Measurements from ENCODE around the gene PRG2.
"Not testable (repeated sequence)": the region's sequence is repeated elsewhere in the genome, so short reads cannot be mapped to it uniquely, and the experiment has no call there.

The PRG2 gene

DNA sequence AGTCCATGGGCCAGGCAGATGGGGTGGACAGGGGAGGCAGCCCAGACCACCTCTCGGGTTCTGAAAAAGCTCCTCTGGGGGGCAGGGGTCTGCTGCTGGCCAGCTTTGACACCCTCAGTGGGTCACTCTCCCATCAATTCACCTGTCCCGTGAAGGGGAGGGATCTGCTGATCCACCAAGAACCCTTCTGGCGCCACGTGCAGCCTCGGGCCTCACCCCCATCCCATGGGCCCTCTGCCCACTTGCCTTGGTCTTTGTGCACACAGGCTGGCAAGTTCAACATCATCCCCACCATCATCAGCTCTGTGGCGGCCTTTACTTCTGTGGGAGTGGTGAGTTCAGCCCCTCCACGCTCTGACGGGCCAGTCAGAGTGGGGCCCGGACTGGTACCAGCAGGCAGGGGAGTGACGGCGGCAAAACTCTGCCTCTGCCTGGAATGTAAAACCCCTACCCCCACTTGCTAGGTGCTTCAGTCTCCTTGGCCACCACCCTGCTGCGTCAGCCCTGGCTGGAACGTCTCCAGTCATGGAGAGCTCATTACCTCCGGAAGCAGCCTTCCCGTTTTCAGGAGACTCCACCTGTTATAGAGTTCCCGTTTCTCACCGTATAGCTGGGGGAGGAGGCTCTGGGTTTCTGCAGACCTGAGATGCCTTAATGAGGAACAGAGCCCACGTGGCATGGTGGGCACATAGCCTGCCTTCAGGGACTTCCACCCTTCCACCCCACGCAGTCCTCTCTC lies 22.2 kb downstream of the PRG2 start:
- no peak for DNase-seq (ENCODE audit: low read depth)
- no peak for TF ChIP-seq MYC (IDR thresholded peaks at IDR 0.05; ENCODE audit: low read depth, low read length)
- TF ChIP-seq, protein P1, sequence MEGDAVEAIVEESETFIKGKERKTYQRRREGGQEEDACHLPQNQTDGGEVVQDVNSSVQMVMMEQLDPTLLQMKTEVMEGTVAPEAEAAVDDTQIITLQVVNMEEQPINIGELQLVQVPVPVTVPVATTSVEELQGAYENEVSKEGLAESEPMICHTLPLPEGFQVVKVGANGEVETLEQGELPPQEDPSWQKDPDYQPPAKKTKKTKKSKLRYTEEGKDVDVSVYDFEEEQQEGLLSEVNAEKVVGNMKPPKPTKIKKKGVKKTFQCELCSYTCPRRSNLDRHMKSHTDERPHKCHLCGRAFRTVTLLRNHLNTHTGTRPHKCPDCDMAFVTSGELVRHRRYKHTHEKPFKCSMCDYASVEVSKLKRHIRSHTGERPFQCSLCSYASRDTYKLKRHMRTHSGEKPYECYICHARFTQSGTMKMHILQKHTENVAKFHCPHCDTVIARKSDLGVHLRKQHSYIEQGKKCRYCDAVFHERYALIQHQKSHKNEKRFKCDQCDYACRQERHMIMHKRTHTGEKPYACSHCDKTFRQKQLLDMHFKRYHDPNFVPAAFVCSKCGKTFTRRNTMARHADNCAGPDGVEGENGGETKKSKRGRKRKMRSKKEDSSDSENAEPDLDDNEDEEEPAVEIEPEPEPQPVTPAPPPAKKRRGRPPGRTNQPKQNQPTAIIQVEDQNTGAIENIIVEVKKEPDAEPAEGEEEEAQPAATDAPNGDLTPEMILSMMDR (IDR thresholded peaks at IDR 0.05; ENCODE audit: low read depth, low read length) = no peak
- TF ChIP-seq, protein P2, sequence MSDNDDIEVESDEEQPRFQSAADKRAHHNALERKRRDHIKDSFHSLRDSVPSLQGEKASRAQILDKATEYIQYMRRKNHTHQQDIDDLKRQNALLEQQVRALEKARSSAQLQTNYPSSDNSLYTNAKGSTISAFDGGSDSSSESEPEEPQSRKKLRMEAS (IDR thresholded peaks at IDR 0.05; ENCODE audit: low read depth, low read length) = no peak
- TF ChIP-seq POLR2A (IDR thresholded peaks at IDR 0.05; ENCODE audit: extremely low read depth, insufficient read length) = no peak
- H3K4me3 ChIP-seq (ENCODE audit: low read depth, low read length) = no peak overlapping the region

GRCh38 chr11:57364851-57365660 lies 25.4 kb downstream of the PRG2 start:
- no peak overlapping the region for H3K4me3 ChIP-seq (ENCODE audit: low read depth, low read length)
- DNase-seq (ENCODE audit: low read depth) = no peak
- TF ChIP-seq POLR2A (IDR thresholded peaks at IDR 0.05; ENCODE audit: extremely low read depth, insufficient read length) = no peak
- TF ChIP-seq, protein P1 (IDR thresholded peaks at IDR 0.05; ENCODE audit: low read depth, low read length) = no peak
- TF ChIP-seq MYC (IDR thresholded peaks at IDR 0.05; ENCODE audit: low read depth, low read length) = no peak
- TF ChIP-seq, protein P2 (IDR thresholded peaks at IDR 0.05; ENCODE audit: low read depth, low read length) = no peak

DNA sequence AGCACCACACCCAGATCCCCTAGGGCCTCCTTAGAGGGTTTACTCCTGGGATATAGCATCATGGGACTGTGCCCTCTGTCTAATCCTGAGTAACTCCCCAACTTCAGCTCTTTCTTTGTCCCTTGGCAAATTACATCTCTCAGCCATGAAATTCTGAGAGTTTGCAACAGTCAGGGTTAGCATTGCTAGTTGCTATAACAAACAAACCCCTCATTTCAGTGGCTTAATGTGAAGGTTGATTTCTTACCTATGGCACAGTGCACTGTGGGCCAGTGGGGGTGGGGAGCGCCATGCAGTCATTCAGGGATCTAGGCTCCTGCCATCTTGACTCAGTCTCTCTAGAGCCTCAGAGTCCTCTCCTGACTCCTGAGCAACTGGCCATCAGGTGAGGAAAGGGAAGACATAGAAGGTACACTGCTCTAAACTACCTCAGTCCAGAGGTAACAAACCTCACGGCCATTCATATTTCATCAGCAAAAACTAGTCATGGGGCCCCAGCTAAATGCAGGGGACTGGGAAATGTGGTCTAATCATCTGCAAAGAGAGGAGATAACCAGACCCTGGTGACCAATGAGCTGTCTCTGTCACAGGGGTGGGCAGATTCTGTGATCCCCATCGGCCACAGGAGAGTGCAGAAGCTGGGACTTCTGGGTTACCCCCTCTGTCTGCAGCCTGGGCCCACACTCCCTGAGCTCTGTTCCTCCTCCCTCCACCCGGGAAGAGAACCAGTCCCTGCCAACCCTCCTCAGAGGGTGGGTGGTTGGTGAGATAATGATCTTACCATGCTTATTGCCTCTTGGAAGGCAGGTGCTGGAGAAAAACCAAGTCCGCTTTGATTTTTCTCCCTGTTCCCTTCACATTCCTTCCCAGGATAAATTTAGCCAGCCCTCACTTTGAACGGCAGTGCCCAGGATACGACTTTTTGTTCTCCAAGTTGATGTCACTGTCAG lies 27.0 kb downstream of the PRG2 start:
- H3K4me3 ChIP-seq (ENCODE audit: low read depth, low read length) = no peak overlapping the region
- DNase-seq (ENCODE audit: low read depth) = no peak
- TF ChIP-seq, protein P1 (IDR thresholded peaks at IDR 0.05; ENCODE audit: low read depth, low read length) = no peak

DNA sequence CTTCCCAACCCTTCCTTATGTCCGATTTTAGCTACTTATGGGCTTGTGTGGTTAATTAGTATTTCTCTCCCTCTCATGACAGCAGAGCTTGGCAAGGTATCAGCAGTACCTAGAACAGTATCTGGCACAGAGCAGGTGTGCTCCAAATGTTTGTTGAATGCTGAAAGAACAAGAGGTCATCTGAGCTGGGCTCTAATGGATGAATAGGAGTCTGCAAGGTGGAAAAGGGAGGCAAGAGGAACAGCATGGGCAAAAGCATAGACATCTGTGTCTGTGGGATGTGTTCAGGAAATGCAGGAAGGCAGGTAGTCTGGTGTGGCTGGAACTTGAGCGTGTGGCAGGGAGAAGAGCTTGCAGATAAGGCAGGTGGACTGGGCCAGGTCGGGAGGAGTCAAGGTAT lies 28.5 kb downstream of the PRG2 start:
- no peak for TF ChIP-seq MYC (IDR thresholded peaks at IDR 0.05; ENCODE audit: low read depth, low read length)
- no peak for TF ChIP-seq POLR2A (IDR thresholded peaks at IDR 0.05; ENCODE audit: extremely low read depth, insufficient read length)
- TF ChIP-seq, protein P1 (IDR thresholded peaks at IDR 0.05; ENCODE audit: low read depth, low read length) = no peak
- TF ChIP-seq, protein P2 (IDR thresholded peaks at IDR 0.05; ENCODE audit: low read depth, low read length) = no peak
- no peak overlapping the region for H3K4me3 ChIP-seq (ENCODE audit: low read depth, low read length)
- DNase-seq (ENCODE audit: low read depth) = no peak

- H3K4me3 ChIP-seq (ENCODE audit: low read depth, low read length); DNase-seq (ENCODE audit: low read depth): not testable (repeated sequence)
Measured at GRCh38 chr11:57361420-57361819, 29.0 kb downstream of the PRG2 start.

DNA sequence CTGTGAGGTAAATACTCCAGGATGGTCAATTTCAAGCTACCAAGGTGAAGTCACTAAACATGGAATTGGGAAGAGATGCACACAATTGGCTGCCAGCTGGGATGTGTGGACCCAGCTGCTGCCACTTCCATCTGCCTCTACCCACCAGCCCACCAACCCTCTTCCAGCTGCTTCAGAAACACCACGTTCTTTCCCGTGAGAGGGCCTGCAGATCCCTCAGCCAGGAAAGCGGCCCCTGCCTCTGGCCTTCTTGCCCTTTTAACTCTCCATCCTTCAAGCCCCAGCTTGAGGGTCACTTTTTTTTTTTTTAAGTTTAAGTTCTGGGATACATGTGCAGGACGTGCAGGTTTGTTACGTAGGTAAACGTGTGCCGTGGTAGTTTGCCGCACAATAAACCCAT lies 29.5 kb downstream of the PRG2 start:
- no peak for DNase-seq (ENCODE audit: low read depth)
- no peak overlapping the region for H3K4me3 ChIP-seq (ENCODE audit: low read depth, low read length)
- TF ChIP-seq, protein P2 (IDR thresholded peaks at IDR 0.05; ENCODE audit: low read depth, low read length) = no peak
- TF ChIP-seq, protein P1 (IDR thresholded peaks at IDR 0.05; ENCODE audit: low read depth, low read length) = no peak
- TF ChIP-seq POLR2A (IDR thresholded peaks at IDR 0.05; ENCODE audit: extremely low read depth, insufficient read length) = no peak
- no peak for TF ChIP-seq MYC (IDR thresholded peaks at IDR 0.05; ENCODE audit: low read depth, low read length)

Data from NB4 (cell line).